PC-3 (cell line): ENCODE results near the gene STUM. TPM values are rescaled to one million over a fixed set of nuclear protein-coding genes. Genes with fewer than 3 reads are reported as not detected.

ENCODE experiments used
- ATAC-seq: fragments of 200-7000 bp; cut with Tn5 transposase; 2 replicates; pipeline ENCODE4 v1.9.1; 2020; ENCODE audit warnings: mild to moderate bottlenecking, moderate library complexity
- BruUV-seq: library from RNA; stranded (reverse); fragments of 400-500 nt; replicated peaks from 2 replicates; lab custom pipeline; 2021; lab: Mats Ljungman, UMichigan
- CTCF ChIA-PET: fragments of 300-600 bp; sonication (Branson Sonifier 250); formaldehyde crosslinking; loops from one replicate; lab custom pipeline; 2022; ENCODE audit warnings: antibody characterized with exemption; lab: Charles Lee
- POLR2A ChIA-PET: fragments of 300-600 bp; sonication (Branson Sonifier 250); formaldehyde crosslinking; loops from one replicate; lab custom pipeline; 2022; ENCODE audit warnings: antibody characterized with exemption; ENCODE audit not compliant: unreplicated experiment; lab: Charles Lee
- DNase-seq: peaks from one replicate; pipeline ENCODE4 v3.0.0-alpha.2; 2015
- H2AFZ ChIP-seq: fragments of 300-600 bp; sonication (generic); 2 replicates; pipeline ENCODE4 v1.6.0; 2016; ENCODE audit warnings: antibody characterized with exemption, low read length
- H3F3A ChIP-seq: fragments of 300-600 bp; sonication (generic); one replicate; pipeline ENCODE4 v1.6.0; 2017; ENCODE audit warnings: antibody characterized with exemption, low read length, control low read depth, mild to moderate bottlenecking; ENCODE audit not compliant: unreplicated experiment
- H3K27ac ChIP-seq: fragments of 300-600 bp; sonication (generic); 2 replicates; pipeline ENCODE4 v1.5.1; 2016; ENCODE audit warnings: mild to moderate bottlenecking, low read length
- H3K27me3 ChIP-seq: fragments of 300-600 bp; sonication (generic); 2 replicates; pipeline ENCODE4 v1.6.1; 2016; ENCODE audit warnings: low read length, mixed read lengths
- H3K36me3 ChIP-seq: fragments of 300-600 bp; sonication (generic); 2 replicates; pipeline ENCODE4 v1.6.1; 2016; ENCODE audit warnings: low read depth, mixed run types, low read length, mixed read lengths
- H3K4me1 ChIP-seq: fragments of 300-600 bp; sonication (generic); 2 replicates; pipeline ENCODE4 v1.5.1; 2016; ENCODE audit warnings: low read length; ENCODE audit not compliant: insufficient read depth
- H3K4me2 ChIP-seq: fragments of 300-600 bp; sonication (generic); 2 replicates; pipeline ENCODE4 v1.6.0; 2016; ENCODE audit warnings: low read length
- H3K4me3 ChIP-seq: fragments of 300-600 bp; sonication (generic); 2 replicates; pipeline ENCODE4 v1.5.1; 2016; ENCODE audit warnings: mild to moderate bottlenecking, low read length, mixed read lengths
- H3K79me2 ChIP-seq: fragments of 300-600 bp; sonication (generic); 2 replicates; pipeline ENCODE4 v1.6.1; 2017; ENCODE audit warnings: low read length, mixed read lengths
- H3K9ac ChIP-seq: fragments of 300-600 bp; sonication (generic); 2 replicates; pipeline ENCODE4 v1.6.0; 2016; ENCODE audit warnings: mild to moderate bottlenecking, low read length
- H3K9me2 ChIP-seq: fragments of 300-600 bp; sonication (generic); replicated peaks from 2 replicates; pipeline ENCODE4 v1.6.1; 2016; ENCODE audit warnings: mixed run types, low read length, mixed read lengths
- H3K9me3 ChIP-seq: fragments of 300-600 bp; sonication (generic); 2 replicates; pipeline ENCODE4 v1.6.1; 2016; ENCODE audit warnings: low read length, mixed read lengths
- H4K20me1 ChIP-seq: fragments of 300-600 bp; sonication (generic); 2 replicates; pipeline ENCODE4 v1.6.1; 2016; ENCODE audit warnings: low read length, mixed read lengths
- EZH2 ChIP-seq: fragments of 300-600 bp; sonication (generic); IDR thresholded peaks from one replicate; pipeline ENCODE4 v1.6.1; 2017; ENCODE audit warnings: antibody characterized with exemption, mild to moderate bottlenecking, low read length; ENCODE audit not compliant: unreplicated experiment
- EZH2phosphoT487 ChIP-seq: fragments of 300-600 bp; sonication (generic); IDR thresholded peaks from 2 replicates; pipeline ENCODE4 v1.6.1; 2018; ENCODE audit warnings: mild to moderate bottlenecking, antibody characterized with exemption, low read length, borderline replicate concordance
- intact Hi-C: fragments of 100-400 bp; cut with micrococcal nuclease; formaldehyde crosslinking; loops from 2 replicates; pipeline ENCODE4 v1.9.0; 2023
- total RNA-seq: library from RNA; depleted of rRNA; stranded (reverse); fragments of >200 nt; gene quantifications from 2 replicates; pipeline ENCODE4 v1.2.3, GENCODE V29; 2014
- TF ChIP-seq, protein P1 (sequence below): fragments of 300-600 bp; sonication (generic); conservative IDR thresholded peaks from 2 replicates; pipeline ENCODE4 v1.5.1; 2017; ENCODE audit warnings: antibody characterized with exemption, low read depth, mild to moderate bottlenecking, low read length

STUM gene
- total RNA-seq, 1 experiment from 2014 or later, result 0.58 TPM

DNA sequence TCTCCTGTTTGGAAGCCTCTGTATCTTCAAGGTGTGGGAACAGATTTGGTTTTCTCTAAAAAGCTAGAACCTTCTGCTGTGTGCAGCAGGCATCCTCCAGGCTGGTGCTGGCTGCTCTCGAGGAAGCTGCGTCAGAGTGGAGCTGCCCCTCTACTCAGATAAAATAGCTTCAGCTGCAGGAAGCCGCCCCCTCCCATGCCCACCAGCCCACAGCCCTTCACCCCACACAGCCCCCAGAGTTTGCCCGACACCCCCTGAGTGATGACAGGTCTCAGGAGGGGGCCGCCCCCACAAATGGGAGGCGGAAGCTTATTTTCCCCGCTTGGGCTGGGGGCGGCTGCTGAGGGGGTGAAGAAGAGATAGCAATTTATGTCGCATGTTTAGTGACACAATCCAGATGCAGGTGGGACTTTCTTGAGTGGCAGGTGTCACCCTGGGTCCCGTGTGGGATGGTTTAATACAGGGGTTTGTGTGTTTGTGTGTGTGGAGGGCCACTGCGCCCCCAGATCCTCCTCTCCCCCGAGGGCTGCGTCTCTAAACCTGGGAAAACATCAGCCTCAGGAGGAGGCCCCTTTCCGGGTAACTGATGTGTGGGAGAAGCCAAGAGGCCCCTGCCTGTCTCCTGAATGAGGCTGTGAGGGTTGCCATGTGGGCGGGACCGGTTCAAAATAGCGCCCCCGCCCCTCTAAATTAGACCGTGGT lies 55.4 kb downstream of the STUM start:
- Histone ChIP-seq H4K20me1 (no peaks in the 10 kb centered on the region), H3K27ac (no peak overlapping the region), H3K9me3 (no peaks in the 10 kb centered on the region), H3K36me3 (no peaks in the 10 kb centered on the region), H3F3A (no peaks in the 10 kb centered on the region), H2AFZ (no peak overlapping the region), H3K4me2 (no peak overlapping the region), H3K27me3 (peaks cover 10% of the 10 kb centered on the region; the same call in 1 of the 2 replicates), H3K79me2 (no peaks in the 10 kb centered on the region), H3K9me2 (no peaks in the 10 kb centered on the region), H3K4me1 (no peaks in the 10 kb centered on the region), H3K9ac (no peak overlapping the region), H3K4me3 (no peak overlapping the region)
- CTCF ChIA-PET, result interaction anchor here (0.6 to 1.0 kb wide), 4 partner anchors 22 to 196 kb away, joined by 3 to 4 read pairs (median 3); no protein-coding TSS in a partner anchor
- no peak for DNase-seq
- intact Hi-C loops, result no loop called here
- no peak for TF ChIP-seq EZH2
- TF ChIP-seq EZH2phosphoT487, result no peak
- TF ChIP-seq, protein P1, sequence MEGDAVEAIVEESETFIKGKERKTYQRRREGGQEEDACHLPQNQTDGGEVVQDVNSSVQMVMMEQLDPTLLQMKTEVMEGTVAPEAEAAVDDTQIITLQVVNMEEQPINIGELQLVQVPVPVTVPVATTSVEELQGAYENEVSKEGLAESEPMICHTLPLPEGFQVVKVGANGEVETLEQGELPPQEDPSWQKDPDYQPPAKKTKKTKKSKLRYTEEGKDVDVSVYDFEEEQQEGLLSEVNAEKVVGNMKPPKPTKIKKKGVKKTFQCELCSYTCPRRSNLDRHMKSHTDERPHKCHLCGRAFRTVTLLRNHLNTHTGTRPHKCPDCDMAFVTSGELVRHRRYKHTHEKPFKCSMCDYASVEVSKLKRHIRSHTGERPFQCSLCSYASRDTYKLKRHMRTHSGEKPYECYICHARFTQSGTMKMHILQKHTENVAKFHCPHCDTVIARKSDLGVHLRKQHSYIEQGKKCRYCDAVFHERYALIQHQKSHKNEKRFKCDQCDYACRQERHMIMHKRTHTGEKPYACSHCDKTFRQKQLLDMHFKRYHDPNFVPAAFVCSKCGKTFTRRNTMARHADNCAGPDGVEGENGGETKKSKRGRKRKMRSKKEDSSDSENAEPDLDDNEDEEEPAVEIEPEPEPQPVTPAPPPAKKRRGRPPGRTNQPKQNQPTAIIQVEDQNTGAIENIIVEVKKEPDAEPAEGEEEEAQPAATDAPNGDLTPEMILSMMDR, result no peak
- BruUV-seq, result no TSS peak
- POLR2A ChIA-PET, result no interaction called here
- ATAC-seq, result no peak

DNA sequence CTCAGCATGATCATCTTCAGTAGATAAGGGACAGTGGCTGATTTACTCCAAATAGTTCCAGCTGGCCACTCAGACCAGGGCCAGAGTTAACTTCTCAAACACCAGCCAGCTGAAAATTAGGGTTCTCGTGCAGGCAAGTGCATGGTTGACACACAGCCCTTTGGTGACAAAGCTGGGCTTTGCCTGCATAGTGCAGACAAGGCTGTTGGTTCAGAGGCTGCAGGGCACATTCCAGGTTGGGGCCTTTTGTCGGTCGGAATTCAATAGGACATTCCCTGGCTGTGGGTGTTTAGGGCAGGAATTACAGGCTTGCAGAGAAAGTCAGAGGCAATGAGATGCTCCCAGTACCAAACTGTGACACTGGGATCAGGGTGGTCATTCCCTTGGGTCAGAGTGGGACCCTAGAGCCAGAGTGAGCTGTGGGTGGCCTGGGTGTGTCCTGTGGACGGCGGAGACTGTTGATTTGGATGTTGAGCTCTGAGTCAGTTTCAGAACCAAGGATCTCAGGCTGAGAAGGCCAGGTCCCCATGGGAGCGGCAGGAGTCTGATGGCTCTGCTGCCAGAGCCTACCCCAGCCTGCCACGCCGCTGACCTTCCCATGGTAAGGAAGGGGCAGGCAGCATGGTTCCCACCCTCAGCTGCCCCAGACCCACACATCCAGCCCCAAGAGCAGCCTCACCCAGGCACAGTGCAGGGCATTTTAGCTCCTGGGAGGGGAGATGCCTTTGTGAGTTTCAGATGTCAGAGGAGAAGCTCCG lies 56.2 kb downstream of the STUM start:
- H3K4me1 ChIP-seq, result no peaks in the 10 kb centered on the region
- H3K4me2 ChIP-seq, result no peak overlapping the region
- TF ChIP-seq EZH2, result no peak
- TF ChIP-seq, protein P1, result no peak
- H4K20me1 ChIP-seq, result no peaks in the 10 kb centered on the region
- ChIA-PET POLR2A (no interaction called here), CTCF (interaction anchor here (0.6 kb wide), 1 partner anchor 922 kb away, joined by 3 read pairs; no protein-coding TSS in a partner anchor)
- no peak overlapping the region for H2AFZ ChIP-seq
- H3K9me2 ChIP-seq, result no peaks in the 10 kb centered on the region
- DNase-seq (no peak), ATAC-seq (no peak)
- no peak overlapping the region for H3K4me3 ChIP-seq
- no peaks in the 10 kb centered on the region for H3F3A ChIP-seq
- no peaks in the 10 kb centered on the region for H3K36me3 ChIP-seq
- no peaks in the 10 kb centered on the region for H3K79me2 ChIP-seq
- H3K9ac ChIP-seq, result no peak overlapping the region
- H3K27ac ChIP-seq, result no peak overlapping the region
- 0 out of 2 replicates have a peak, but pooled peaks cover 2% of the 10 kb centered on the region for H3K27me3 ChIP-seq
- intact Hi-C loops, result no loop called here
- BruUV-seq, result no TSS peak
- no peaks in the 10 kb centered on the region for H3K9me3 ChIP-seq
